RPMI8226 (cell line): Measurements from ENCODE around the gene TRIM2.
"Not testable (repeated sequence)": the region's sequence is repeated elsewhere in the genome, so short reads cannot be mapped to it uniquely, and the experiment has no call there.

Experiments
- DNase-seq: peaks from one replicate; pipeline ENCODE4 v3.0.0-alpha.2; 2015

Gene TRIM2

DNA sequence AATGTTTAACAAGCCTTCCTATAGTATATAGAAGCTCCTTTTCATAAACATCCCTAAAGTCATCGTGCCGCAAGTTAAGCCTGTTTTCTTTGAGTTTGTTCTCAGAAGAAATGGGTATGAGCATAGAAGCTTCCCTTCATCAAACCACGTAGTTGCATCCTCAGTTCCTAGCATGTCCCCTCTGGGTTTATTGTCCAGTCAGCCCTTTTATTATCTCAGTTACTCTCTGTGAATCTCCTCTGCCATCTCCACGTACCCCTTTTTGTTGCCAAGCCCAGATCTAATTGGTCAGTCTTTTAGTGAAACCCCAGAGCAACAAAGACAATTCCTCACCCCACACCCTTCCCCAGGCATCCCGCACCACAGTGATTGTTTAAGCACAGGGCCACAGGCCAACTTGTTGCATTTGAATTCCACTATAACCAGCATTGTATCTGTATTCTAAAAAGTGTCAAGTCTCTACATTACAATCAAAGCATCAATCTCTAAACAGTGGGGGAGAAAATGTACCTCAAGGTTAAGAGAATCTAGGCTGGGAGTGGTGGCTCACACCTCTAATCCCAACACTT lies 12.4 kb upstream of the TRIM2 start:
- no peak for DNase-seq

DNA sequence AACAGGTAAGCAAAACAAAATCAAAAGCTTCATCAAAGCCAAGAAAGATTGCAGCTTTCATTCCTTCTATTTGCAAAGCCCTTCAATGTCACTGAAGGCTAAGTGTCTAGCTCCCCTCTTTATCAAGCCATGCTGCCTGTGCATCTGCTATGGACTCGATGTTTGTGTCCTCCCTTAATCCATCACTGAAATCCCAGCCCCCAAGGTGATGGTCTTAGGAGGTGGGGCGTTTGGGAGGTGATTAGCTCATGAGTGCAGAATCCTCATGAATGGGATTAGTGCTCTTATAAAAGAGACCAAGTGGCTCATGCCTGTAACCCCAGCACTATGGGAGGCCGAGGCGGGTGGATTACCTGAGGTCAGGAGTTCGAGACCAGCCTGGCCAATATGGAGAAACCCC lies 6.9 kb upstream of the TRIM2 start:
- DNase-seq, result no peak

DNA sequence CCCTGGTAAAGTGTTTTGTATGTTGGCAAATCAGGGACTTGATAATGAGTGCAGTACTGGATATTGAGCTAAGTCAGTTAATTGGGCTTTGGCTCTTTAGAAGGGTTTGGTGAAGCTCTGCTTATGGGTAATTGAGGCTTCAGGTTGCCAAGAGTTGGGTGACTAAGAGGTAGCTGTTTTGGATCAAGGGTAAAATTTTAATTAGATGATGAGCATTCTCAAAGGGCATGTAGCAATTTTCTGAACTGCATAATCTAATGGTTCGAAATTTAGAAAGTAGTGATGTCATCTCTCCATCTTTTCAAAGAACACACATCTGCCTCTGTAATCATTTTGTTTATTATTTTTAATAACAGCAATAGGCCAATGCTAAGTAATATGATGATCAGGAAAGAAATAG lies 5.5 kb upstream of the TRIM2 start:
- DNase-seq, result no peak

DNA sequence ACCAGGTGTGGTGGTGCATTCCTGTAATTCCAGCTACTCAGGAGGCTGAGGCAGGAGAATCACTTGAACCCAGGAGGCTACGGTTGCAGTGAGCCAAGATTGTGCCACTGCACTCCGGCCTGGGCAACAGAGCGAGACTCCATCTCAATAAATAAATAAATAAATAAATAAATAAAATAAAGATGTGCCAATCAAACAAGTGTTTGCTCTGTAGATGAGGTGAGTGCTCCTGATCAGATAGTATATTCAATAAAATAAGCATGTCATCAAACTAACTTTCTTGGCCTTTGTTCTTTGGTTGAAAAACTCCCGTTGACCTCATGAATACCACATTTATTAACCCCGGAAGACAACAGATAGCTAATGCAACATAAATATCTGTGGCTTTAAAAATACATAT lies 497 bp upstream of the TRIM2 start:
- not testable (repeated sequence) for DNase-seq

- DNase-seq, result no peak
Observed at GRCh38 chr4:153204728-153205648, 745 bp downstream of the TRIM2 start.

DNA sequence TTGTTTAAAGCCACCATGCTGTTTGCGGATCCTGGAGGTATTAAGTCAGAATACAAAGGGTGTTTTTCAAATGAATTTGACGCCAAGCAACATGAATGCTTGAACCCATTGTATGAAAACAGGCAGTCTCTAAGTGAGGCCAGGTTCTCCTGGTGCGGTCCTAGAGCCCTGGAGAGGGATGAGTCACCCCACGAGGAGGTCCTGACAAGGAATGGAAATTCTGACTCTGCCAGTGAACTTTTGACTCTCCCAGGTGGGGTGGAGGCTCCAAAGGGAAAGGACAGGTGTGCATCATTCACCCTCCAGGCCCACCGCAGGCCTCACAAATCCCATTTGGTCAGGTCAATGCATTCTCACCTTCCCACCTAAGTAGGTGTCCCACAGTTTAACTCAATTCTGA lies 1.5 kb downstream of the TRIM2 start:
- no peak for DNase-seq

- no peak for DNase-seq
Observed at GRCh38 chr4:153206534-153206933, 2.3 kb downstream of the TRIM2 start.

DNA sequence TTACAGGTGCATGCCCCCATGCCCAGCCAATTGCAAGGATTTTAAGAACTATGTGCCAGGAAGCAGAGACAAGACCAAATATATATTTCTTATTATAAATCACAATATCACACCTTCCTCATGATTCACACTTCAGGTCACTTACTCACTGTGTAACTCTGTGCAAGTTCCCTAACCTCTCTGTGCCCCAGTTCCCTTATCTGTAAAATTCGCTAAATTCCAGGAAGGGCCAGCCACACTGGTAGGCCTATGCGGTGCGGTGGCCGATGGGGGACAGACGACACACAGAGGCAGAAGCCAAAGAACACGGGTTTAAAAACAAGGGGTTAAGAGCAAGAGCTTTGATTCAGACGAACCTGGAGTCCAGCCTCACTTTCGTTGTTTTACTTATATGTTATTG lies 2.8 kb downstream of the TRIM2 start:
- no peak for DNase-seq

GRCh38 chr4:153207567-153207966 lies 3.3 kb downstream of the TRIM2 start:
- DNase-seq, result peak; percentile 8

DNA sequence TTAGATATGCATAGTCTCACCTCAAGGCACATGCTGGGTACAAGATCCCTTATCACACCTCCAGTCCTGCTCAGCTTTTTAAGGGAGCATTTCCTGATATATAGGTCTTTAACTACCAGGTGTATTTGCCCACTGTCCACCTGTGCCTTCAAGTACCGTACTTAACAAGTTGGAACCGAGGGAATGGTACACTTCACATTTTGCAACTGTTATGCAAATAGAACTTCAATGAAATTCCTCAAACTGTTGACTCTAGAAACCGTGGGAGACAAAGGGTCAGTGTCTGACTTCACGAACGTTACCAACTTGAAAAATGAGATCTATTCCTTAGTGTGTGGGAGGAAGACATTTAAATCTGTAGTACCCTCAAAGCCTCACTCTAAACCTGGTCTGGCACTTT lies 5.2 kb downstream of the TRIM2 start:
- no peak for DNase-seq

GRCh38 chr4:153210727-153211126 lies 6.5 kb downstream of the TRIM2 start:
- no peak for DNase-seq

GRCh38 chr4:153211986-153212728 lies 7.9 kb downstream of the TRIM2 start:
- DNase-seq, result no peak

GRCh38 chr4:153212736-153213135 lies 8.5 kb downstream of the TRIM2 start:
- DNase-seq, result no peak

DNA sequence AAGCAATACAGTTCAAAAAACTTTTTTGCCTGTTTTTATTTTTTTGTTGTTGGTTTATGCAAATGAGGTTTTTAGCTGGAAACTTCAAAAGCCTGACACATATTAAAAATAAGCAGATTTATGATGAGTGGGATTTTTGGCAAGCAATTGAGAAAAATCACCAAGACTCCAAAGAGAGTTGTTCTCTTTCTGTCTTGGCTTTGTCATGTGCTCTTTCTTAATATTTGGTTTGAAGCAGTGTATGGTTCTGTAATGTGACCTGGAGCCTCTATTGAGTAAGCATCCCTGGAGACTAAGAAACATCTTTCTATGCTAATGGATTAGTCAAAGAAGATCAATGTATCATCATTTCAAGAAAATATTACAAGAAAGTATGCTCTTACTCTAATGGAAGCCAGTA lies 11.7 kb downstream of the TRIM2 start:
- no peak for DNase-seq

DNA sequence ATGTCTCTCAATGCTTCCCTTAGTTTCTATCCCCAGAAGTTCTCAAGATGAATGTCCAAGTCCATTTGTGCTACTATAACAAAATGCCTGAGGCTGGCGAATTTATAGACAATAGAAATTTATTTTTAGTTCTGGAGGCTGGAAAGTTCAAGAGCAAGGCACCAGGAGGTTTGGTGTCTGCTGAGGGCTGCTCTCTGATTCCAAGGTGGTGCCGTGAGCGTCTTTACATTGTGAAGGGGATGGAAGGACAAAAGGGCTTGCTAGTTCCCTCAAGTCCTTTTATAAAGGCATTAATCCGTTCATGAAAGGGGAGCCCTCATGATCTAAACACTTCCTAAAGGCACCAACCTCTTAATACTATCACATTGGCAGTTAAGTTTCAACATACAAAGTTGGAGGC lies 12.3 kb downstream of the TRIM2 start:
- DNase-seq, result no peak

GRCh38 chr4:153217440-153217839 lies 13.2 kb downstream of the TRIM2 start:
- DNase-seq, result no peak

- no peak for DNase-seq
Observed at GRCh38 chr4:153218961-153219360, 14.7 kb downstream of the TRIM2 start.

GRCh38 chr4:153220682-153221395 lies 16.6 kb downstream of the TRIM2 start:
- no peak for DNase-seq

GRCh38 chr4:153221783-153222706 lies 17.8 kb downstream of the TRIM2 start:
- DNase-seq, result no peak

DNA sequence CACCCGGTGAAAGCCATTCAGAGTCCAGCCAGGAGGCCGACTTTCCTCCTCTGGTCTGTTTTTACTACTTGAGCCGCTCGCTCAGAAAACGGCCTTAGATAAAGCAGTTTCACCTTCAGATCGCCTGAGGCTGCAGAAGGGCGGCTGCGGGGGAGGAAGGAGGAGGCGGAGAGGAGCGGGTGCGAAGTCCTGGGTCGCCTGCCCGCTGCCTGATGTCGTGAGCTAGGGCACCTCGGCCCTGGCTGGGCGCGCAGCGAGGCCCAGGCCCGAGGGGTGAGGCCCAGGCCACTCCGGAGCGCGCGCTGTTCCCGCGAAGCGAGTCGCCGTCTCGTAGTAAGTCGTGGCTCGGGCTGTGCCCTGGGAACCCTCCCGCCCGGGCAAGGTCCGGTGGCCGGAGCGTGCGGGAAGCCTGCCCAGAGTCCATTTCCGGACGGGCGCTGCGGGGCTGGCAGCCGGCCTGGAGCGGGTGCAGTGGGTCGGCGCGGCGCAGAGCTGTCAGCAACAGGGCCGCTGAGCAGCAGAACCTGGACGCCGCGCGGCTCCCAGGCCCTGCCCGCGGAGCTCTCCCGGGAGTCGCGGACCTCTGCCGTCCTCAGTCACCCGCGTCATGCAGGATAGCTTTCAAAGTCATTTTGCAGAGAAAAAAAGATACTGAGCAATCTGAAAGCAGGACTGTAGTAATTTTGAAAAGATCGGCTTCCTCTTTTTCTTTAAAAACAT lies 18.6 kb downstream of the TRIM2 start:
- DNase-seq, result no peak

DNA sequence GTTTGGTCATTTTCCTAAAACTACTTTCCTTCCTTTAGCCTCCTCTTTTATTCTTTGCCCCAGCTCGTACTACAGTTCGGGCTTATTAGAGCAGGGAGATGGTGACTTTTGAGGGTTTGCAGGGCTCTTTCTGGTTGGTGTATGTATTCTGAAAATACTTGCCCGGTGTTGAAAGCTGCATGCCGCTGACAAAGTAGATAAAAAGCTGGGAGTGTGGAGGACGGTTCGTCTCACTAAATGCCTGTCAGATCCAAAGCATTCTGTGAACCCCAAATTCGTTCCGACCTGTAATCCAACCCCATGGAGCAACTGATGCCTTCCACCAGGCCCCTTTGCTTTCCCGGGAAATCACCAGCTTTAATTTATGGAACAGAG lies 19.2 kb downstream of the TRIM2 start:
- no peak for DNase-seq
